ENCODE results near the gene FMN2.

GRCh38 chr1:240226102-240226501 is 134.4 kb downstream of the FMN2 start:
- TF ChIP-seq CTCF (conservative IDR thresholded peaks at IDR 0.05; ENCODE audit: low read depth, low read length) (no peak), EZH2phosphoT487 (IDR thresholded peaks at IDR 0.05; ENCODE audit: borderline replicate concordance, low read length) (no peak), EZH2 (IDR thresholded peaks at IDR 0.05; ENCODE audit: low read length, unreplicated experiment) (no peak)

Data from PC-3 (cell line).